ENCODE measurements around the gene OR10A6. TPM values are rescaled to one million over a fixed set of nuclear protein-coding genes. Genes with fewer than 3 reads are reported as not detected.

OR10A6 gene
- total RNA-seq, 2 donors from 2014 or later: not detected

DNA sequence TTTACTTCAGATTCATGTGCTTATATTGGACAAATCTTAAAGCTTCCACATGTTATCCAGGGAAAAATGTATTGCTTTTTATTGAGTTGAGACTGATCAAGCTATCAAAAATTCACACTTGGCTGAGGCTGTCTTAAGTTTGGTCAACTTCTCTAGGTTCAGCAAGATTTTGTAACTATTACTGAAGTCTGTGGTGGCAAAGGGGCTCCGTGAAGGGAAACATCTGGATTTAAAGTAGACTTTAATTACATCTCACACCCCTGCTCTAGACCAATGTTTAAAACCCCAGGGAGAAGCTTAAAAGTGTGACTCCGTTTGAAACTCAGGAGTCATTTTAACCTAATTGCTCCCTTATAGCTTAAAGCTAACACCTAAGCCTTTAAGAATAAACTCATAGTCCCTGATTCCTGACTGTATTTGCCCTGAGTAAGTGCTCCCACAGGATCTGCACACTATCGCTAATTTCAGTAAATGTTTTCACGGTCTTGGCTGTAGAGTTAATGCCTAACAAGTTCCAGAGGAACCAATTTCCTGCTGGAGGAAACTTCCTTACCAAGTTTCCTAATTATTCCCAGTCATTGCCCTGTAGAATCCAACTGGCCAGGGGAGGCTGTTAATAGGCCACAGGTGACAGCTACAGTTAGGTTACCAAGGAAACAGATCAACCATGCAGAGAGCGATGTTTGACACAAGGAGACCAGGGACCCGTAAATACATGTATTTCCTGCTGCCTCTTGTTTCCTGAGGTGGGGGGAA lies 40.5 kb downstream of the OR10A6 start:
- H3K27ac ChIP-seq: no peak overlapping the region
- DNase-seq (ENCODE audit: low spot score): no peak
- no peaks in the 10 kb centered on the region for H3K27me3 ChIP-seq (replicated peaks; ENCODE audit: insufficient read depth)
- H3K36me3 ChIP-seq: no peaks in the 10 kb centered on the region
- H3K4me1 ChIP-seq (replicated peaks): no peaks in the 10 kb centered on the region
- WGBS: 29% methylated on average over 6 of the region's 6 CpGs
- H3K9me3 ChIP-seq: no peaks in the 10 kb centered on the region
- no peak for TF ChIP-seq POLR2AphosphoS5 (IDR thresholded peaks at IDR 0.05)
- TF ChIP-seq, protein P1, sequence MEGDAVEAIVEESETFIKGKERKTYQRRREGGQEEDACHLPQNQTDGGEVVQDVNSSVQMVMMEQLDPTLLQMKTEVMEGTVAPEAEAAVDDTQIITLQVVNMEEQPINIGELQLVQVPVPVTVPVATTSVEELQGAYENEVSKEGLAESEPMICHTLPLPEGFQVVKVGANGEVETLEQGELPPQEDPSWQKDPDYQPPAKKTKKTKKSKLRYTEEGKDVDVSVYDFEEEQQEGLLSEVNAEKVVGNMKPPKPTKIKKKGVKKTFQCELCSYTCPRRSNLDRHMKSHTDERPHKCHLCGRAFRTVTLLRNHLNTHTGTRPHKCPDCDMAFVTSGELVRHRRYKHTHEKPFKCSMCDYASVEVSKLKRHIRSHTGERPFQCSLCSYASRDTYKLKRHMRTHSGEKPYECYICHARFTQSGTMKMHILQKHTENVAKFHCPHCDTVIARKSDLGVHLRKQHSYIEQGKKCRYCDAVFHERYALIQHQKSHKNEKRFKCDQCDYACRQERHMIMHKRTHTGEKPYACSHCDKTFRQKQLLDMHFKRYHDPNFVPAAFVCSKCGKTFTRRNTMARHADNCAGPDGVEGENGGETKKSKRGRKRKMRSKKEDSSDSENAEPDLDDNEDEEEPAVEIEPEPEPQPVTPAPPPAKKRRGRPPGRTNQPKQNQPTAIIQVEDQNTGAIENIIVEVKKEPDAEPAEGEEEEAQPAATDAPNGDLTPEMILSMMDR (IDR thresholded peaks at IDR 0.05): no peak
- TF ChIP-seq POLR2A (IDR thresholded peaks at IDR 0.05): no peak
- no peak overlapping the region for H3K4me3 ChIP-seq
- intact Hi-C loops (cut with DNase I): no loop called here

DNA sequence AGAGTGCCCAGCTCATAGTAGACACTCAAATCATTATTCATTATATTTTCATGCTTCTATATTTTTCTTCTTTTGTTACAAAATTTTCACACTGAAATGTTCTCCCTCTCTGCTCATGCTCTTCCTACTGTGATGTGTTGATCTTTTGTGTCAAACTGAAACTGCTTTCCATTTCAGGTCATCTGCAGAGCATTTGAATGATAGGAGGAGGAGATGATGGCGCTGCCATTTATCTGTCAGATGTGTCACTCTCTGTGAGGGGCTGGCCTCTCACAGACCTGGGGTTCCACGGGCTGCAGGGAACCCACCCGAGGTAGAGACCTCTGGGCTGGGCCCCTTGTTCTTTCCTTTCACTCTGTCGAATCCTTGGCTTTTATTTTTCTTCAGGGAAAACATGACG lies 41.1 kb downstream of the OR10A6 start:
- WGBS: 57% methylated on average over 5 of the region's 5 CpGs
- intact Hi-C loops (cut with DNase I): no loop called here
- no peak for TF ChIP-seq POLR2A (IDR thresholded peaks at IDR 0.05)
- TF ChIP-seq POLR2AphosphoS5 (IDR thresholded peaks at IDR 0.05): no peak
- TF ChIP-seq, protein P1 (IDR thresholded peaks at IDR 0.05): no peak

DNA sequence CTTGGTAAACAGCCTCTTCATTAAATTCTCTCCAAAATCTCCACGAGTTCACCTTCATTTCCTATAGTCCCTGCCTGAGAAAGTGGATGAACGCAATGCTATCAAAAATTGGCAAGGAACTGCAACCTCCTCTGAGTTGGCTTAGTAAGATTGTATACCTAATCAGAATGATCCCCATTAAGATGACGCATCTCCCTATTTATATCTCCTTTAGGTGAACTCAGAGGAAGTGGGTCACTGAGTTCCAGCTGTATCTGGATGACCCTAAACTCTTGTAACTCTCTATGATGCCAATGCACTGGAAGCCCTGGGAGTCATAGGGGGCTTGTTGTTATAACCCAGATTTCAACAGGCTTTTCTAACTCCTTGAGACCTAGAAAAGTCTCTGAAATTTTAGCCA lies 48.2 kb downstream of the OR10A6 start:
- Histone ChIP-seq H3K4me1 (replicated peaks) (no peaks in the 10 kb centered on the region), H3K9me3 (no peaks in the 10 kb centered on the region), H3K36me3 (no peaks in the 10 kb centered on the region), H3K4me3 (no peak overlapping the region), H3K27ac (no peak overlapping the region), H3K27me3 (replicated peaks; ENCODE audit: insufficient read depth) (no peaks in the 10 kb centered on the region)
- no peak for TF ChIP-seq POLR2AphosphoS5 (IDR thresholded peaks at IDR 0.05)
- TF ChIP-seq, protein P1 (IDR thresholded peaks at IDR 0.05): no peak
- TF ChIP-seq POLR2A (IDR thresholded peaks at IDR 0.05): no peak
- DNase-seq (ENCODE audit: low spot score): no peak
- WGBS: 72% methylated on average over 3 of the region's 3 CpGs
- intact Hi-C loops (cut with DNase I): no loop called here

More for the DNA sequence above, 41.1 kb downstream of the OR10A6 start:
- H3K36me3 ChIP-seq: no peaks in the 10 kb centered on the region
- H3K9me3 ChIP-seq: no peaks in the 10 kb centered on the region
- no peak overlapping the region for H3K4me3 ChIP-seq
- H3K27ac ChIP-seq: no peak overlapping the region
- H3K4me1 ChIP-seq (replicated peaks): no peaks in the 10 kb centered on the region
- DNase-seq (ENCODE audit: low spot score): no peak
- no peaks in the 10 kb centered on the region for H3K27me3 ChIP-seq (replicated peaks; ENCODE audit: insufficient read depth)

Small RNA genes lying within 50 kb of the gene (small RNA-seq; reads per million reads assigned to genes)
- gene COX6CP5: 0 reads per million in 2 donors
- 0 reads per million in 2 donors for gene RNU6-943P

Other genes with a start within 250 kb of the OR10A6 start
- gene OVCH2, start 224.8 kb downstream of the OR10A6 start, total RNA-seq: 1 to 10 TPM in 1 of 2 donors, not detected in 1; 1.8 TPM
- gene OR5P2, start 134.3 kb downstream of the OR10A6 start, total RNA-seq: under 1 TPM in 1 of 2 donors, not detected in 1; 0.91 TPM
- gene OR5P3, start 100.4 kb downstream of the OR10A6 start, total RNA-seq: under 1 TPM in 1 of 2 donors, not detected in 1; 0.73 TPM
- gene OR10A3, start 10.4 kb upstream of the OR10A6 start, total RNA-seq: not detected
- not detected for gene NLRP10, start 34.2 kb upstream of the OR10A6 start, total RNA-seq
- 100 to 1,000 TPM; 321 to 473 TPM for gene EIF3F, start 56.1 kb upstream of the OR10A6 start, total RNA-seq
- 10 to 100 TPM in 1 of 2 donors, 1 to 10 TPM in 1; 9.2 to 14.5 TPM for gene TUB, start 149.9 kb upstream of the OR10A6 start, total RNA-seq
- 10 to 100 TPM; 25.0 to 27.3 TPM for gene RIC3, start 237.8 kb upstream of the OR10A6 start, total RNA-seq